H9 (cell line): ENCODE measurements around the gene GRIK4. TPM values are rescaled to one million over a fixed set of nuclear protein-coding genes. Genes with fewer than 3 reads are reported as not detected.
A peak's percentile ranks its signal among the peaks of the same experiment; 100 is the strongest.

Source experiments
- DNase-seq: peaks from one replicate; pipeline ENCODE4 v3.0.0-alpha.2; 2017
- H2AFZ ChIP-seq: one replicate; pipeline ENCODE4 v1.6.1; 2013; ENCODE audit warnings: mild to moderate bottlenecking, low read length, control low read depth, moderate library complexity
- H2AK5ac ChIP-seq: 2 replicates; pipeline ENCODE4 v1.6.1; 2013; ENCODE audit warnings: low read length, control low read depth, mixed read lengths; ENCODE audit not compliant: insufficient read length
- H2BK120ac ChIP-seq: one replicate; pipeline ENCODE4 v1.6.1; 2013; ENCODE audit warnings: low read depth, mild to moderate bottlenecking, low read length, control low read depth, inconsistent platforms; ENCODE audit not compliant: poor library complexity, severe bottlenecking
- H2BK12ac ChIP-seq: 2 replicates; pipeline ENCODE4 v1.6.1; 2013; ENCODE audit warnings: low read length, control low read depth, mixed read lengths, low read depth; ENCODE audit not compliant: insufficient read length
- H2BK15ac ChIP-seq: 2 replicates; pipeline ENCODE4 v1.6.1; 2013; ENCODE audit warnings: low read depth, low read length, control low read depth
- H2BK20ac ChIP-seq: one replicate; pipeline ENCODE4 v1.6.1; 2013; ENCODE audit warnings: low read depth, mild to moderate bottlenecking, low read length, control low read depth, inconsistent platforms; ENCODE audit not compliant: poor library complexity, severe bottlenecking
- H2BK5ac ChIP-seq: 2 replicates; pipeline ENCODE4 v1.6.1; 2013; ENCODE audit warnings: low read length, control low read depth, mixed read lengths; ENCODE audit not compliant: insufficient read length
- H3K14ac ChIP-seq: 2 replicates; pipeline ENCODE4 v1.6.1; 2013; ENCODE audit warnings: low read length, control low read depth; ENCODE audit not compliant: insufficient read depth
- H3K18ac ChIP-seq: 2 replicates; pipeline ENCODE4 v1.6.1; 2013; ENCODE audit warnings: low read depth, mild to moderate bottlenecking, mixed read lengths, low read length, control low read depth; ENCODE audit not compliant: insufficient read length
- H3K23ac ChIP-seq: 2 replicates; pipeline ENCODE4 v1.6.1; 2013; ENCODE audit warnings: low read length, control low read depth, mixed read lengths, low read depth; ENCODE audit not compliant: insufficient read length
- H3K23me2 ChIP-seq: 2 replicates; pipeline ENCODE4 v1.6.1; 2013; ENCODE audit warnings: low read depth, mild to moderate bottlenecking, mixed read lengths, low read length, control low read depth; ENCODE audit not compliant: insufficient read length, poor library complexity, severe bottlenecking
- H3K27ac ChIP-seq: 2 replicates; pipeline ENCODE4 v1.5.1; 2013; ENCODE audit warnings: low read length, control low read depth, mixed read lengths, low read depth; ENCODE audit not compliant: insufficient read length
- H3K27me3 ChIP-seq: 2 replicates; pipeline ENCODE4 v1.6.1; 2013; ENCODE audit warnings: low read length, control low read depth, inconsistent platforms; ENCODE audit not compliant: insufficient read depth
- H3K4ac ChIP-seq: 2 replicates; pipeline ENCODE4 v1.6.1; 2013; ENCODE audit warnings: low read depth, mild to moderate bottlenecking, control low read depth, inconsistent platforms, low read length, moderate library complexity
- H3K4me1 ChIP-seq: 2 replicates; pipeline ENCODE4 v1.6.1; 2013; ENCODE audit warnings: low read length, control low read depth, inconsistent platforms; ENCODE audit not compliant: insufficient read depth
- H3K4me2 ChIP-seq: 2 replicates; pipeline ENCODE4 v1.6.1; 2013; ENCODE audit warnings: low read length, control low read depth, mixed read lengths; ENCODE audit not compliant: insufficient read length, insufficient read depth
- H3K56ac ChIP-seq: 2 replicates; pipeline ENCODE4 v1.6.1; 2013; ENCODE audit warnings: low read depth, mild to moderate bottlenecking, mixed read lengths, low read length, control low read depth; ENCODE audit not compliant: insufficient read length
- H3K79me1 ChIP-seq: 2 replicates; pipeline ENCODE4 v1.6.1; 2013; ENCODE audit warnings: low read depth, mild to moderate bottlenecking, moderate library complexity, low read length, control low read depth, inconsistent platforms; ENCODE audit not compliant: insufficient read depth, poor library complexity, severe bottlenecking
- H3K79me2 ChIP-seq: 2 replicates; pipeline ENCODE4 v1.6.1; 2013; ENCODE audit warnings: low read length, control low read depth, inconsistent platforms; ENCODE audit not compliant: insufficient read depth
- H3K9ac ChIP-seq: 2 replicates; pipeline ENCODE4 v1.6.1; 2013; ENCODE audit warnings: low read length, control low read depth, mixed read lengths; ENCODE audit not compliant: insufficient read length; ENCODE audit errors: extremely low read depth
- H3K9me3 ChIP-seq: one replicate; pipeline ENCODE4 v1.6.1; 2013; ENCODE audit warnings: low read depth, low read length, inconsistent platforms; ENCODE audit not compliant: control insufficient read depth
- H3T11ph ChIP-seq: one replicate; pipeline ENCODE4 v1.6.1; 2013; ENCODE audit warnings: mild to moderate bottlenecking, low read length, control low read depth, inconsistent platforms
- H4K20me1 ChIP-seq: one replicate; pipeline ENCODE4 v1.6.1; 2013; ENCODE audit not compliant: control insufficient read depth, insufficient read length, insufficient read depth
- H4K5ac ChIP-seq: 2 replicates; pipeline ENCODE4 v1.6.1; 2013; ENCODE audit warnings: low read depth, mild to moderate bottlenecking, mixed read lengths, low read length, control low read depth; ENCODE audit not compliant: insufficient read length
- H4K8ac ChIP-seq: replicated peaks from 2 replicates; pipeline ENCODE4 v1.6.1; 2013; ENCODE audit warnings: low read length, control low read depth, mixed read lengths, low read depth; ENCODE audit not compliant: insufficient read length
- H4K91ac ChIP-seq: 2 replicates; pipeline ENCODE4 v1.6.1; 2013; ENCODE audit warnings: low read depth, mild to moderate bottlenecking, moderate library complexity, mixed read lengths, low read length, control low read depth; ENCODE audit not compliant: insufficient read length
- H3K27ac Mint-ChIP-seq, 3 experiments: 2 replicates in 2 of 3; 3 replicates in 1 of 3; pipeline ENCODE4 v1.8.0; 2020 to 2021; ENCODE audit warnings: mixed read lengths in 3 of 3, mild to moderate bottlenecking in 1 of 3, moderate library complexity in 1 of 3
- H3K27me3 Mint-ChIP-seq: 2 replicates; pipeline ENCODE4 v1.8.0; 2021; ENCODE audit warnings: low read depth, mild to moderate bottlenecking, moderate library complexity, mixed read lengths
- H3K36me3 Mint-ChIP-seq, 3 experiments: 2 replicates in 2 of 3; 3 replicates in 1 of 3; pipeline ENCODE4 v1.8.0; 2020 to 2021; ENCODE audit warnings: low read depth in 3 of 3, mixed read lengths in 3 of 3; ENCODE audit not compliant: insufficient read depth in 1 of 3
- H3K4me1 Mint-ChIP-seq, 2 experiments: 2 replicates each; pipeline ENCODE4 v1.8.0; 2020; ENCODE audit warnings: mixed read lengths in 2 of 2
- H3K4me3 Mint-ChIP-seq, 2 experiments: 2 replicates in 1 of 2; 3 replicates in 1 of 2; pipeline ENCODE4 v1.8.0; 2020 to 2021; ENCODE audit warnings: mild to moderate bottlenecking in 2 of 2, mixed read lengths in 2 of 2, moderate library complexity in 1 of 2
- H3K9me3 Mint-ChIP-seq, 2 experiments: 2 replicates in 1 of 2; 3 replicates in 1 of 2; pipeline ENCODE4 v1.8.0; 2020; ENCODE audit warnings: mild to moderate bottlenecking in 2 of 2, mixed read lengths in 2 of 2, moderate library complexity in 1 of 2
- CTCF ChIP-seq: fragments of 200-600 bp; sonication (generic); conservative IDR thresholded peaks from 3 replicates; pipeline ENCODE4 v1.8.0; 2021; ENCODE audit warnings: antibody characterized with exemption, mild to moderate bottlenecking
- WGBS: extraction: QIAGEN DNeasy Blood & Tissue Kit; methylation state at CpG from one replicate; pipeline ENCODE4 v1.1.7; 2013; ENCODE audit warnings: missing lambda C conversion rate, low lambda C conversion rate, mixed read lengths; ENCODE audit not compliant: insufficient read length; ENCODE audit errors: extremely low coverage; 5-methylcytosine and 5-hydroxymethylcytosine counted together
- total RNA-seq: library from RNA; stranded (reverse); gene quantifications from 2 replicates; pipeline ENCODE4 v1.2.1, GENCODE V29; 2021

GRIK4 gene
- total RNA-seq, 1 experiment from 2014 or later: 2.3 TPM

- H3K27me3 ChIP-seq: no peaks in the 10 kb centered on the region; the same call in 1 of the 2 replicates
- no peaks in the 10 kb centered on the region for H4K20me1 ChIP-seq
- DNase-seq: no peak
- H2BK20ac ChIP-seq: no peak overlapping the region
- H3K27ac ChIP-seq: no peak overlapping the region
- Mint-ChIP-seq H3K36me3 (no peaks in the 10 kb centered on the region; a peak in 1 of 7 replicates), H3K9me3 (no peaks in the 10 kb centered on the region), H3K4me1 (peaks cover 19 to 32% of the 10 kb centered on the region in 2 experiments), H3K27me3 (peaks cover 88% of the 10 kb centered on the region), H3K27ac (peak overlapping the region in 1 of 3 experiments; percentile 46; a peak in 2 of 7 replicates), H3K4me3 (no peak overlapping the region)
- H4K5ac ChIP-seq: no peak overlapping the region
- H3K9me3 ChIP-seq: no peaks in the 10 kb centered on the region
- H3K23ac ChIP-seq: no peak overlapping the region
- no peak overlapping the region for H3K14ac ChIP-seq
- H3K4me1 ChIP-seq: no peaks in the 10 kb centered on the region; the same call in 1 of the 2 replicates
- no peak overlapping the region for H3K18ac ChIP-seq
- H3K56ac ChIP-seq: no peak overlapping the region
- H3K9ac ChIP-seq: no peak overlapping the region
- no peak overlapping the region for H2BK5ac ChIP-seq
- H2BK15ac ChIP-seq: no peak overlapping the region
- TF ChIP-seq CTCF: no peak
- no peak overlapping the region for H2AK5ac ChIP-seq
- H3K79me1 ChIP-seq: no peaks in the 10 kb centered on the region
- H2AFZ ChIP-seq: no peak overlapping the region
- H4K8ac ChIP-seq: no peak overlapping the region
- H3K79me2 ChIP-seq: no peaks in the 10 kb centered on the region
- no peaks in the 10 kb centered on the region for H3K23me2 ChIP-seq
- no peak overlapping the region for H3K4ac ChIP-seq
- H2BK120ac ChIP-seq: no peak overlapping the region
- no CpG with 5 or more reads among the region's 6 CpGs for WGBS
- no peak overlapping the region for H3K4me2 ChIP-seq
- no peak overlapping the region for H4K91ac ChIP-seq
- no peak overlapping the region for H2BK12ac ChIP-seq
- no peak overlapping the region for H3T11ph ChIP-seq
Measured at GRCh38 chr11:120637131-120637530, 125.6 kb downstream of the GRIK4 start.
